Skeletal muscle satellite cell (primary cell): Measurements from ENCODE around the gene CYP2W1.

Source experiments
- H3K27me3 ChIP-seq: 2 replicates; pipeline ENCODE4 v1.7.0; 2013; ENCODE audit warnings: low read length; ENCODE audit not compliant: control insufficient read depth, insufficient read depth
- H3K36me3 ChIP-seq: 2 replicates; pipeline ENCODE4 v1.7.0; 2013; ENCODE audit warnings: mild to moderate bottlenecking, control low read depth, low read length; ENCODE audit not compliant: insufficient read depth
- H3K4me1 ChIP-seq: 2 replicates; pipeline ENCODE4 v1.7.0; 2013; ENCODE audit warnings: low read length; ENCODE audit not compliant: control insufficient read depth, insufficient read depth
- H3K4me2 ChIP-seq: 2 replicates; pipeline ENCODE4 v1.7.0; 2013; ENCODE audit warnings: mild to moderate bottlenecking, low read length
- H3K4me3 ChIP-seq: 2 replicates; pipeline ENCODE4 v1.7.0; 2013; ENCODE audit warnings: low read length
- H3K9ac ChIP-seq: 2 replicates; pipeline ENCODE4 v1.7.0; 2013; ENCODE audit warnings: mild to moderate bottlenecking, low read depth, low read length, moderate library complexity
- H3K9me3 ChIP-seq: replicated peaks from 2 replicates; pipeline ENCODE4 v1.7.0; 2013; ENCODE audit warnings: mild to moderate bottlenecking, control low read depth, low read length

CYP2W1 gene

DNA sequence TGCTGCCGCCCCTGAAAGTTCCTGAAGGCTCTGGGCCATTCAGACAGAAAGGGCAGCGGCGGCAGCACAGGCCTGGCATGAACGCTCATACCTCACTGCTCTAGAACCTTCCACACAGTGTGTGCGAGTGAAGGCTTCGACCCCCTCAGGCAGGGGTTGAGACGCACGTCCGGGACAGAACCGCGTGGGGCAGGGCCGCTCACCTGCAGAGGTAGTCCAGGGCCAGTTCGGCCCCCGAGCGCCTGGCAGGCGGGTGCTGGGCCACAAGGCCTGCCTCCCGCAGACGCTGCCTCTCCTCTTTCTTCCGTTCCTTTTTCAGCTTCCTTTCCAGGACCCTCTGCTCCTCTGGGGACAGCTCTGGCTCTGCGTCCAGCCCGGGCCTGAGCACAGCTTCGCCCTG, 26.8 kb downstream of the CYP2W1 start:
- H3K4me1 ChIP-seq = peaks cover 2% of the 10 kb centered on the region
- H3K9ac ChIP-seq = no peak overlapping the region
- H3K27me3 ChIP-seq = no peaks in the 10 kb centered on the region
- no peaks in the 10 kb centered on the region for H3K36me3 ChIP-seq
- H3K9me3 ChIP-seq = no peaks in the 10 kb centered on the region
- H3K4me2 ChIP-seq = no peak overlapping the region
- no peak overlapping the region for H3K4me3 ChIP-seq

DNA sequence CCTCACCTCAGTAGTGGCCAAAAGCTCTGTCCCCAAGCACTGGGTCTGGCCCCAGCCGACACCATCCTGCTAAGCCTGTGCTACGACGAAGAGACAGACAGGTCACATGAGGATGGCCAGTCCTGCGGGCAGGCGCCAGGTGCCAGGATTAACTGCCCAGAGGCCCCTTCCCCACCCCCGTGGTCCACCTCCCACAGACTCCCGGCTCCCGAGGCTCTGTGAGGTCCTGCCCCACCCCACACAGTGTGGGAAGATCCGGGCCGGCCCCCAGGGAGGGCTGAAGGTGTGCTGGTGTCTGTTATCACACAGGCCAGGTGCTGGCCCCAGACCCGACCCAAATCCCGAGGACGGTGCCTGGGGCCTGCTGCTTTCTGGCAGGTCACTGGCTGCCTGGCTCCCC, 27.2 kb downstream of the CYP2W1 start:
- no peaks in the 10 kb centered on the region for H3K27me3 ChIP-seq
- H3K4me3 ChIP-seq = no peak overlapping the region
- no peaks in the 10 kb centered on the region for H3K9me3 ChIP-seq
- no peaks in the 10 kb centered on the region for H3K36me3 ChIP-seq
- H3K9ac ChIP-seq = no peak overlapping the region
- no peak overlapping the region for H3K4me2 ChIP-seq
- H3K4me1 ChIP-seq = no peaks in the 10 kb centered on the region

DNA sequence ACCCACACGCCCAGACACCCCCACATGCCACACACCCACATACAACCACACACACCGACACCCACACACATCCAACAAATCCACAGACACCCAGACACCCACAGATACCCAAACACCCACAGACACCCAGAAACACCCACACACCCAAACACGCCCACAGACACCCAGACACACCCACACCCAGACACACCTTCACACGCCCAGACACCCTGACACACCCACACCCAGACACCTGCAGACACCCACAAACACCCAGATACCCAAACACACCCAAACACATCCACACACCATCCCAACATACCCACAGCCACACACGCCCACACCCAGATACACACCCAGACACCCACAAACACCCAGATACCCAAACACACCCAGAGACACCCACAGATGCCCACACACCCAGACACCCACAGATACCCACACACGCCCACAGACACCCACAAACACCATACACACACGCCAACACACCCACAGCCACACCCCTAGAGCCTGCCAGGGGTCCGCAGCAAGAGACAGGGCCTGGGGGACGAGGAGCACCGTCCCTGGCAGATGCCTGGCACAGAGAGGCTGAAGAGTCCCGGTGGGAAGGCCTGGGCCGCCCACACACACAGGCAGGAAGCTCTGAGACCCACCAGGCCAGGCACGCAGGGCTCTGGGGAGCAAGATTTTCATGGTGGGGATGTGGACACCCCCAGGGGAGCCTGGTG, 28.5 kb downstream of the CYP2W1 start:
- Histone ChIP-seq H3K9me3 (no peaks in the 10 kb centered on the region), H3K36me3 (no peaks in the 10 kb centered on the region), H3K27me3 (no peaks in the 10 kb centered on the region), H3K4me2 (no peak overlapping the region), H3K4me1 (no peaks in the 10 kb centered on the region), H3K4me3 (no peak overlapping the region), H3K9ac (no peak overlapping the region)

DNA sequence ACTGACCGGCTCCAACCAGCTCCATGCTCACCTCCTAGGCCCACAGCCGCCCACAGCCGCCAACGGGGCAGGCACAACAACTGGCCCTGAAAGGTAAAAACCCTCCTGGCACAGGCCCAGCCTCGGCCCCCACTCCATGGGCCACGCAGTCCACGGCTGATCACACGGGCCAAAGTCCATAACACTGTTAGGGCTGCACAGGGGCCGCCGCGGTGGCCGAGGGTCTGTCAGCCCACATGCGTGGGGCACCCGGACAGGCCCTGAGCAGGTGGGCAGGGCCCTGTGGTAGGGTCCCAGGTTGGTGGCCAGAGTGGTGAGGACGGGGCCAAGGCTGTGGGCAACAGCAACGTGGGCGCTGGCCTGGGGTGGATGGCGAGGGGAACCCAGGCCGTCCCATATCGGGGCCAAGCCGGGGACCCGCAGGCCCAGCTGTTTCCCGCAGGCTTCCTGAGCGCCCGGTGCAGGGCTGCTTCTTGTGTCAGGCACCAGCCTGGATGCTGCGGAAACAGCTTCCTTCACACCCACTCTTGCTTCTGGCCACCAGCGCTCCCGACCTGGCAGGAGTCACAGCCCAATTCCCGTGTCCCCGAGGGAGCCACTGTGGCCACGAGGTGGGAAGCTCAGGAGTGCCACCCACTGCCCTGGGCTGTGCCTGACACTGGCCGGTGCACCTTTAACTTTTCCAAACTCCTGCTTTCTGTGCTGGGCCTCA, 29.2 kb downstream of the CYP2W1 start:
- Histone ChIP-seq H3K9me3 (no peaks in the 10 kb centered on the region), H3K36me3 (no peaks in the 10 kb centered on the region), H3K4me2 (no peak overlapping the region), H3K27me3 (no peaks in the 10 kb centered on the region), H3K4me3 (no peak overlapping the region), H3K9ac (no peak overlapping the region), H3K4me1 (no peaks in the 10 kb centered on the region)

DNA sequence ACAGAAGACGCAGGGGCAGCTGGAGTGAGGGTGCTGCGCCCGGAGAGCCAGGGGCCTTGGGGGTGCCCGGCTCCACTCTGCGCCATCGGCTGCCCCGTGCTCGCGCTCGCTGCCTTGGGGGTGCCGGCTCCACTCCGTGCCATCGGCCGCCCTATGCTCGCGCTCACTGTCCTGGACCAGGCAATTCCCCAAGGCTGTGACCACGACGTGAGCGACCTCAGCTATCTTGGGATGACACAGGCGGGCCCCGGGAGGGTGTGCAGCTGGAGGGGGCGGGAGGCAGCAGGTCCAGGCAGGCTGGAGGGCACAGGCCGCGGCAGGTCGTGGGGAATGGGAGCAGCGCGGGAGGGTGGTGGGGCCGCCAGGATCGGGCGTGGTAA, 29.7 kb downstream of the CYP2W1 start:
- Histone ChIP-seq H3K9ac (no peak overlapping the region), H3K4me2 (no peak overlapping the region), H3K4me3 (no peak overlapping the region), H3K9me3 (no peaks in the 10 kb centered on the region), H3K36me3 (no peaks in the 10 kb centered on the region), H3K27me3 (no peaks in the 10 kb centered on the region), H3K4me1 (no peaks in the 10 kb centered on the region)

DNA sequence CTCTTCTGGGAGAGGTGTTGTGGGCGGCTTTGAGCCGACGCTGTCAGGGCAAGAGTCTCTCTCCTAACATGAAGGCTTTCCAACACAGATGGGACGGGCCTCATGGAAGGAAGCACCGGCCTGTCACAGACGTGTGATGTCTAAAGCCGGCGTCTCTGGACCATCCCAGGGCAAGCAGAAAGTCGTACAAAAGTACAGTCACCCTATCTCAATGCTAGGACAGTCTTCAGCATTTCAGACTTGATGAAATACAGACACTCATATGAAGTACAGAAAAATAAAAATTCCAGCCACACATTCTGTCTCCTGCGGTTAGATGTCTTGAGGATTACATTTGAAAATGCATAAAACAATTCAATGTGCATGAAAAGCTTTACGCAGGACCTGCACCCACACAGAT, 30.6 kb downstream of the CYP2W1 start:
- no peaks in the 10 kb centered on the region for H3K9me3 ChIP-seq
- no peaks in the 10 kb centered on the region for H3K27me3 ChIP-seq
- H3K9ac ChIP-seq = no peak overlapping the region
- H3K4me1 ChIP-seq = no peaks in the 10 kb centered on the region
- no peaks in the 10 kb centered on the region for H3K36me3 ChIP-seq
- no peak overlapping the region for H3K4me3 ChIP-seq
- H3K4me2 ChIP-seq = no peak overlapping the region

DNA sequence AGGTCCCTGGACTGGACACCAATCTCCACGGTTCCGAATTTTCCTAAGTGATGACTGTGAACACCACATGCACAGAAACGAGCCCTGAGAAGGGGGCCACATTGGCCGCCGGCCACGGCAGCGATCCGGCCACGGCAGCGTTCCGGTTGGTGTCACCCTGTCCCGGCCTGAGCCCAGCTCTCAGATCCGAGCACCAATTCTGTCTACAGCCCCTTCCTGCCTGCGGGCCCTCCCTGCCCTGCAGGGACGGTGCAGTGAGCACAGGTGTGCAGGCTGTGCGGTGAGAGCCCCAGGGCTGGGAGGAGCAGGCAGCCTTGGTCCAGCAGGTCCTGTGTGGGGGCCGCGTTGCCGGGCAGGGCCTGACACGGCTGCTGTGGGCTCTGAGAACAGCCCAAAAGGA, 31.7 kb downstream of the CYP2W1 start:
- no peak overlapping the region for H3K4me2 ChIP-seq
- no peaks in the 10 kb centered on the region for H3K9me3 ChIP-seq
- no peaks in the 10 kb centered on the region for H3K27me3 ChIP-seq
- no peaks in the 10 kb centered on the region for H3K4me1 ChIP-seq
- H3K9ac ChIP-seq = no peak overlapping the region
- no peaks in the 10 kb centered on the region for H3K36me3 ChIP-seq
- H3K4me3 ChIP-seq = no peak overlapping the region

DNA sequence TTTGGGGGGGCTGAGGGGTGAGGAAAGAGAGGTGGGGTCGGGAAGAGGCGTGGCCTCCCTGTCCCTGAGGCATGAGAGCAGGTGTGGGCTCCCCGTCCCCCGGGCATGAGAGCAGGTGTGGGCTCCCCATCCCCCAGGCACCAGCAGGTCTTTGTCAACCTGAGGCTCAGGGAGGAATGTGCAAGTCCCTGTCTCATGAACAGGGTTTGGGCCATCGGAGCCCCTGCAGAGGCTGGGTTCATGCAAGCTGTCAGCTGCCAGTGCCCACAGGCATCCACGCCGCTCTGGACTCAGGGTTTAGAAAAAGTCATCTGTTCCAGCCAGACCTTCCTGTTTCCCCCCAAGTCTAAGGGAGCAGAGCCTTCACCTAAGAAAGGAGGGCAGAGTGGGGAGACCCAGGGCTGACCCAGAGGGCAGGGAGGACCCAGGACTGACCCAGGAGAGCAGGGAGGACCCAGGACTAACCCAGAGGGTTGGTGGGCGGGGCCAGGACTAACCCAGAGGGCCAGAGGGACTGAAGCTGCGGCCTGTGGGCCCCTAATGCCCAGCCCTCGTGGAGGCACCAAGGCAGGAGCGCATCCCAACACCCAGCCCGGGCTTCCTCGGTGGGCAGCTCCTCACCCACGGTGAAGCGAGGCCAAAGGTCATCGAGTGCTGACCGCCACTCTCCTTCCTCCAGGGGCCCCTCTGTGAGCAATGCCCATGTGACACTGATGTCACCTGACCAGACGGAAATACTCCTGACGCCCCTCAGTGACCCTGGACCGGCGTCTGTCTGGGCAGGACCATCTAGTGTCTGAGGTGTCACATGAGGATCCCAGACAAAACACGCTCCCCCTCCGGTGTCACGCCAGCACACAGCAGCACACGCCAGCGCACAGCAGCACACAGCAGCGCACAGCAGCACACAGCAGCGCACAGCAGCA, 32.5 kb downstream of the CYP2W1 start:
- no peaks in the 10 kb centered on the region for H3K4me1 ChIP-seq
- no peak overlapping the region for H3K4me3 ChIP-seq
- no peak overlapping the region for H3K4me2 ChIP-seq
- no peaks in the 10 kb centered on the region for H3K27me3 ChIP-seq
- no peaks in the 10 kb centered on the region for H3K9me3 ChIP-seq
- H3K9ac ChIP-seq = no peak overlapping the region
- no peaks in the 10 kb centered on the region for H3K36me3 ChIP-seq

DNA sequence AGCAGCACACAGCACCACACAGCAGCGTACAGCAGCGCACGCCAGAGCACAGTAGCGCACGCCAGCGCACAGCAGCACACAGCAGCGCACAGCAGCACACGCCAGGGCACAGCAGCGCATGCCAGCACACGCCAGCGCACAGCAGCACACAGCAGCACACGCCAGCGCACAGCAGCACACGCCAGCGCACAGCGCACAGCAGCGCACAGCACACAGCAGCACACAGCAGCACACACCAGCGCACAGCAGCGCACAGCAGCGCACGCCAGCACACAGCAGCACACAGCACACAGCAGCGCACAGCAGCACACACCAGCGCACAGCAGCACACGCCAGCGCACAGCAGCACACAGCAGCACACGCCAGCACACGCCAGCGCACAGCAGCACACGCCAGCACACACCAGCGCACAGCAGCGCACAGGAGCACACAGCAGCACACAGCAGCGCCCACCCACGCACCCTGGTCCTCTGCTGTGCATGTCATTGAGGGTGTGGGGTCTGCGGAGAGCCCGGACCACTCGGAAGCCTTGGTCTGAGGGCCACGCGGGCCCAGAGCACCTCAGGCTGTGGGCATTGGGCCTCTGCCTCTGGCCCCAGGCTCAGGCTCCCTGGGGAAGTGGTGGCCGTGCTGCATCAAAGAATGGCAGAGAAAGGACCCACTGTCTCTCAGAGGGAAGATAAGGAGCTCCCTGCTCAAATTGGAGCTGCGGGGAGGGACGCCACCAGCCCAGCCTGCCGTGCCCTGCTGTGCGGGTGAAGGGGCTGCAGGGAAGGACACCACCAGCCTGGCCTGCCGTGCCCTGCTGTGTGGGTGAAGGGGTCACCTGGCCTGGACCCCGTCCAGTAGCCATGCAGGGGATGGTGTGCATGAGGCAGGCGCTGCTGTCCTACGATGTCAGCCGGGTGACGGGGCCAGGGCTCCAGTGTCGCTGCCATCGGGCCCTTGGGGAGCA, 33.9 kb downstream of the CYP2W1 start:
- H3K27me3 ChIP-seq = no peaks in the 10 kb centered on the region
- H3K9me3 ChIP-seq = no peaks in the 10 kb centered on the region
- H3K4me3 ChIP-seq = no peak overlapping the region
- no peak overlapping the region for H3K9ac ChIP-seq
- no peaks in the 10 kb centered on the region for H3K4me1 ChIP-seq
- H3K36me3 ChIP-seq = peaks cover 7% of the 10 kb centered on the region
- H3K4me2 ChIP-seq = no peak overlapping the region

DNA sequence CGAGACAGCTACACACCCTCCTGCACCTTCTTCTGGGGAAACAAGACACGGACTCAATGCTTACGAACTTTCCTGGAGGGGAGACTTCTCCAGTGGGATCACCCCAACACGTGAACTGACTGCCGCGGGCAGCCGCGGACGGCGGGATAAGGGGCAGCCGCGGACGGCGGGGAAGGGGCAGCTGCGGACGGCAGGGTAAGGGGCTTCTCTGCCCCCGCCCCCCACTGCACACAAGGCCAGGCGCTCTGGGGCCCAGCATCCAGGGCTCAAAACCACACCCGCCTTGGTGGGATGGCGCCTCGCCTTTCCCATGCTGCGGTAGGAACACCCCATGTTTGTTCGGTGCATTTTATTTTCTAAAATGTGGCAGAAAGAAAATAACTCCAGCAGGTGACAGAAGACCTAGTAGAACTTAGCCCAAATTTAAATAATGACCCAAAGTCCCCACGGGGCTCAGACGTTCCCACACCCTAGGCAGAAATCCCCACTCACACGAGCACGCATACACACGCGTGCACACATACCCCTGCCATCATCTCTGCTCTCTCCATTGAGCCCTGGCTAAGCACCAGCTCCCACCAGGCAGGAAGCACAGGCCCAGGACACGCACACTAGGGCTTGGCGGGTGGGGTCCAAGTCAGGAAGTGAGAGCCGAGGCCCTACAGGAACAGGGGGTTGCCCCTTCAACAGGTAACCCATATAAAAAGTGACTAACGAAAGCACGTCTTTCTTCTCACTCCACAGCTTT, 34.8 kb downstream of the CYP2W1 start:
- peaks cover 10% of the 10 kb centered on the region for H3K36me3 ChIP-seq
- no peak overlapping the region for H3K9ac ChIP-seq
- no peaks in the 10 kb centered on the region for H3K27me3 ChIP-seq
- no peak overlapping the region for H3K4me2 ChIP-seq
- no peaks in the 10 kb centered on the region for H3K4me1 ChIP-seq
- H3K9me3 ChIP-seq = no peaks in the 10 kb centered on the region
- H3K4me3 ChIP-seq = no peak overlapping the region
